CD8-positive, alpha-beta memory T cell (primary cell): ENCODE results near the gene MMP17. TPM values are rescaled to one million over a fixed set of nuclear protein-coding genes. Genes with fewer than 3 reads are reported as not detected.

Experiments used
- CTCF ChIA-PET: fragments of 350-600 bp; sonication (Branson Sonifier 250); formaldehyde crosslinking; loops from one replicate; lab custom pipeline; 2021; ENCODE audit warnings: antibody characterized with exemption; lab: Charles Lee
- POLR2A ChIA-PET: fragments of 350-600 bp; sonication (Branson Sonifier 250); formaldehyde crosslinking; loops from one replicate; lab custom pipeline; 2021; ENCODE audit warnings: antibody characterized with exemption; lab: Charles Lee
- DNase-seq, 5 donors: peaks; one replicate each; pipeline versions ENCODE4 v3.0.0 to v3.0.0-alpha.2; 2020 to 2022; ENCODE audit warnings: mixed read lengths in 1 of 5
- H3K27ac ChIP-seq: one replicate; pipeline ENCODE4 v1.7.0; 2013; ENCODE audit warnings: low read depth, mild to moderate bottlenecking, low read length, moderate library complexity
- H3K27me3 ChIP-seq: 2 replicates; pipeline ENCODE4 v1.7.0; 2013; ENCODE audit warnings: low read length, mild to moderate bottlenecking; ENCODE audit not compliant: insufficient read depth, poor library complexity, severe bottlenecking
- H3K36me3 ChIP-seq: 2 replicates; pipeline ENCODE4 v1.7.0; 2013; ENCODE audit warnings: mild to moderate bottlenecking, low read length, moderate library complexity; ENCODE audit not compliant: insufficient read depth
- H3K4me1 ChIP-seq: 2 replicates; pipeline ENCODE4 v1.7.0; 2013; ENCODE audit warnings: mild to moderate bottlenecking, low read length, moderate library complexity; ENCODE audit not compliant: insufficient read depth
- H3K4me3 ChIP-seq: 2 replicates; pipeline ENCODE4 v1.7.0; 2013; ENCODE audit warnings: mild to moderate bottlenecking, low read length
- H3K9me3 ChIP-seq: 2 replicates; pipeline ENCODE4 v1.7.0; 2013; ENCODE audit warnings: mild to moderate bottlenecking, low read length
- H3K27ac Mint-ChIP-seq, 8 donors: one replicate each; pipeline ENCODE4 v1.8.0; 2020 to 2021; ENCODE audit warnings: mixed read lengths in 8 of 8, mild to moderate bottlenecking in 6 of 8, inconsistent platforms in 3 of 8, moderate library complexity in 3 of 8
- H3K27me3 Mint-ChIP-seq, 2 donors: one replicate each; pipeline ENCODE4 v1.8.0; 2020 to 2021; ENCODE audit warnings: mixed read lengths in 2 of 2, mild to moderate bottlenecking in 1 of 2, moderate library complexity in 1 of 2
- H3K36me3 Mint-ChIP-seq, 3 donors: one replicate each; pipeline ENCODE4 v1.8.0; 2020 to 2021; ENCODE audit warnings: mixed read lengths in 3 of 3, inconsistent platforms in 1 of 3, mild to moderate bottlenecking in 1 of 3
- H3K4me1 Mint-ChIP-seq, 3 donors: one replicate each; pipeline ENCODE4 v1.8.0; 2020 to 2021; ENCODE audit warnings: mixed read lengths in 3 of 3, inconsistent platforms in 1 of 3, mild to moderate bottlenecking in 1 of 3
- H3K4me3 Mint-ChIP-seq, 7 donors: one replicate each; pipeline ENCODE4 v1.8.0; 2020 to 2021; ENCODE audit warnings: mixed read lengths in 7 of 7, mild to moderate bottlenecking in 6 of 7, moderate library complexity in 4 of 7, inconsistent platforms in 2 of 7
- H3K9me3 Mint-ChIP-seq, 5 donors: one replicate each; pipeline ENCODE4 v1.8.0; 2020 to 2022; ENCODE audit warnings: mixed read lengths in 5 of 5, mild to moderate bottlenecking in 3 of 5, moderate library complexity in 2 of 5, inconsistent platforms in 1 of 5
- polyA plus RNA-seq: library from polyadenylated mRNA; unstranded; fragments of 300-500 nt; fragmentation: Illumina TruSeq; gene quantifications from one replicate; pipeline ENCODE4 v1.2.3, GENCODE V29; 2021
- total RNA-seq, 2 experiments: library from RNA; stranded (reverse); gene quantifications; one replicate each; pipeline ENCODE4 v1.2.3, GENCODE V29; 2021

Gene MMP17
- total and polyA plus RNA-seq, 3 experiments from 2014 or later, result 0.29 TPM; not detected in 2

DNA sequence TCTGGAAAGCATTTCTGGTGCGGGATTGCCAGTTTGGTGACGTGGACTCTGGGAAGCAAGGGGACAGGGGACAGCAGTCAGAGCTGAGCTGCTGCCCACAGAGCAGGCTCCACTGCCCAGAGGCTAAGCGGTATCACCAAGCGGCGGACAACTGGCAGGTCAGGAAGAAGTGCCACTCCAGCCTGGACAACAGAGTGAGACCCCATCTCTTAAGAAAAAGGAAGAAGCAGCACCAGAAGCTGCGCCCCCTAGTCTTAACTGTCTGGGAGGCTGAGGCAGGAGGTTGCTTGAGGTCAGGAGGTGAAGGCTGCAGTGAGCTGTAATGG, 31.8 kb upstream of the MMP17 start:
- no peak overlapping the region for H3K27ac ChIP-seq
- no peaks in the 10 kb centered on the region for H3K27me3 Mint-ChIP-seq
- H3K36me3 Mint-ChIP-seq, result peaks cover 9 to 84% (median 18%) of the 10 kb centered on the region in 3 donors
- H3K4me1 Mint-ChIP-seq, result peaks cover 0 to 4% (median 0%) of the 10 kb centered on the region in 3 donors
- DNase-seq, result no peak
- H3K9me3 ChIP-seq, result no peaks in the 10 kb centered on the region
- ChIA-PET POLR2A (no interaction called here), CTCF (no interaction called here)
- peaks cover 16% of the 10 kb centered on the region for H3K36me3 ChIP-seq
- no peak overlapping the region for H3K4me3 ChIP-seq
- no peak overlapping the region for H3K4me3 Mint-ChIP-seq
- peak overlapping the region in 2 of 8 donors; percentile 50 to 66 for H3K27ac Mint-ChIP-seq
- H3K9me3 Mint-ChIP-seq, result no peaks in the 10 kb centered on the region
- H3K4me1 ChIP-seq, result no peaks in the 10 kb centered on the region
- no peaks in the 10 kb centered on the region for H3K27me3 ChIP-seq

DNA sequence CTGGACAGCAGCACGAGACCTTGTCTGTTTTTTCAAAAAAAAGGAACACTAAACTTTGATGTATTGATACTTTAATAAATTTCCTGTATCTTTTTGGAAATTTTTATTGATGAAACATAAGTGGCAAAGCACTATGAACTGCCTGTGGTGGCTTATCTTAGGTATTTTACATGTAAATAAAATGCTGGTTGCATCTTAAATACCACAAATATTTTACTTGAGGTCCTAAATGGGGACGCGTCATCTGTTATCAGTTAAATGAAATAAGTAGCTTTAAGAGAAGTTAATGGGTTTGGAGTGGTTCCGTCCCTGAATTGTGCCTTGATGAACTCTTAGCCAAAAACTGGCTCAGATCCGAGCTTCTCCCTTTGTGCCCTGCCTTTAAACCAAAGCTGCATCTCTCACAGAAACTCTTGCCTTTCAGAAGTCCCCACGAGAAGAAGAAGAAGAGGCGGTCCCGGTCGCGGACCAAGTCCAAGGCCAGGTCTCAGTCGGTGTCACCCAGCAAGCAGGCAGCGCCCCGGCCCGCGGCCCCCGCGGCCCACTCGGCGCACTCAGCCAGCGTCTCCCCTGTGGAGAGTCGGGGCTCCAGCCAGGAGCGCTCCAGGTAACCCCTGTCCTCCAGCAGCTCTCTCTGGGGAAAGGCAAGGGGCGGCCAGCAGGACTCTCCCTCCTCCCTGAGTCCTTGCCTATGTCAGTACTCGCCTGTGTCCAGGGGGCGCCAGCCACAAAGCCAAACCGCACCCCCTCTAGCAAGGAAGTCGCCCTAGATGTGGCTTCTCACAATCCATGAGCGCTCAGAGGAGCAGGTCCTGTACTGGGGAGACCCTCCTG, 31.2 kb upstream of the MMP17 start:
- no peak overlapping the region for H3K27ac ChIP-seq
- peaks cover 16% of the 10 kb centered on the region for H3K36me3 ChIP-seq
- POLR2A ChIA-PET, result no interaction called here
- no peaks in the 10 kb centered on the region for H3K27me3 ChIP-seq
- Mint-ChIP-seq H3K4me3 (no peak overlapping the region), H3K27me3 (no peaks in the 10 kb centered on the region), H3K27ac (peak overlapping the region in 1 of 8 donors; percentile 50), H3K4me1 (peaks cover 0 to 4% (median 0%) of the 10 kb centered on the region in 3 donors), H3K9me3 (no peaks in the 10 kb centered on the region), H3K36me3 (peaks cover 9 to 83% (median 20%) of the 10 kb centered on the region in 3 donors)
- no peak overlapping the region for H3K4me3 ChIP-seq
- H3K4me1 ChIP-seq, result no peaks in the 10 kb centered on the region
- CTCF ChIA-PET, result no interaction called here
- DNase-seq, result no peak
- H3K9me3 ChIP-seq, result no peaks in the 10 kb centered on the region

- Mint-ChIP-seq H3K36me3 (peaks cover 9 to 84% (median 22%) of the 10 kb centered on the region in 3 donors), H3K9me3 (no peaks in the 10 kb centered on the region), H3K4me3 (no peak overlapping the region), H3K27ac (no peak overlapping the region), H3K4me1 (peaks cover 0 to 4% (median 0%) of the 10 kb centered on the region in 3 donors), H3K27me3 (no peaks in the 10 kb centered on the region)
- Histone ChIP-seq H3K9me3 (no peaks in the 10 kb centered on the region), H3K4me3 (no peak overlapping the region), H3K36me3 (peaks cover 12% of the 10 kb centered on the region), H3K27ac (no peak overlapping the region), H3K4me1 (no peaks in the 10 kb centered on the region), H3K27me3 (no peaks in the 10 kb centered on the region)
- POLR2A ChIA-PET, result no interaction called here
- CTCF ChIA-PET, result no interaction called here
- no peak for DNase-seq
These were observed 30.6 kb upstream of the MMP17 start for GRCh38 chr12:131797588-131797934.

- no peak overlapping the region for H3K27ac Mint-ChIP-seq
- Histone ChIP-seq H3K9me3 (no peaks in the 10 kb centered on the region), H3K4me3 (no peak overlapping the region), H3K36me3 (peaks cover 9% of the 10 kb centered on the region), H3K27me3 (no peaks in the 10 kb centered on the region), H3K27ac (no peak overlapping the region), H3K4me1 (no peaks in the 10 kb centered on the region)
- DNase-seq, result no peak
- H3K4me3 Mint-ChIP-seq, result no peak overlapping the region
- H3K9me3 Mint-ChIP-seq, result no peaks in the 10 kb centered on the region
- H3K36me3 Mint-ChIP-seq, result peaks cover 4 to 80% (median 17%) of the 10 kb centered on the region in 3 donors
- no peaks in the 10 kb centered on the region for H3K4me1 Mint-ChIP-seq
- ChIA-PET CTCF (no interaction called here), POLR2A (no interaction called here)
- H3K27me3 Mint-ChIP-seq, result no peaks in the 10 kb centered on the region
These were observed 29.0 kb upstream of the MMP17 start for GRCh38 chr12:131799195-131799594.

DNA sequence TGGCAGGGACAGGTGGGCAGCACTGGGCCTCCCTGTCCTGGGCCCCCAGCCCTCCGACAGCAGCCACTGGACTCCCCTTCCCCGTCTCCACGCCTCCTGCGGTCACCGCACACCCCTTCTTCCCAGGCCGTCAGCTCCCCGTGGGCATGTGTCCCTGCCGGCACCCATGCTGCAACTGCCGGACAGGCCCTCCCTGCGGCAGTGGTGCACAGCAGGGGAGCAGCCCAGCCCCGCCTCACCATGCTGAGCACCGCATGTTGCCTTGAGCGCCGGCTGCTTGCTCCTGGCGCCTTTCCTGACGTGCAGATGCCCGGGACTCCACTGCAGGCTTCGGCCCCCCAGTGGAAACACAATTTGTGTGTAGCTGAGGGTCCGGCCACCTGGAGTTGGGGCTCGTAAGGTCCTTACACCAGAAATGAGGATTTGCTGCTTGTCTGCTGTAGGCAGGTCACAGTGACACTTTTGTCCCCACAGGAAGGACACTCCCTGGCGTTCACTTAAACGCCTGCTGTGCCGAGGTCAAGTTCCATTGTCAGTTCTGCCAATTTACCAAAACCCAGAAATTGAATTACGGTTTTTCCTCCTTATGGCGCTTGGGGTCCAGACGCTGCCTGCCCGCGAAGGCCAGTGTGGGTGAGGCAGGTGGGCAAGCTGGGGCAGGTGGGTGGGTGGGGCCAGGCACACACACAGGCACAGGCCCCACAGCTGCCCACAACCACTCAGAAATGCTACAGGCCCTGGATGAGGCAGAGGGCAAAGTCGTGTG, 28.2 kb upstream of the MMP17 start:
- peaks cover 9% of the 10 kb centered on the region for H3K36me3 ChIP-seq
- CTCF ChIA-PET, result no interaction called here
- POLR2A ChIA-PET, result no interaction called here

DNA sequence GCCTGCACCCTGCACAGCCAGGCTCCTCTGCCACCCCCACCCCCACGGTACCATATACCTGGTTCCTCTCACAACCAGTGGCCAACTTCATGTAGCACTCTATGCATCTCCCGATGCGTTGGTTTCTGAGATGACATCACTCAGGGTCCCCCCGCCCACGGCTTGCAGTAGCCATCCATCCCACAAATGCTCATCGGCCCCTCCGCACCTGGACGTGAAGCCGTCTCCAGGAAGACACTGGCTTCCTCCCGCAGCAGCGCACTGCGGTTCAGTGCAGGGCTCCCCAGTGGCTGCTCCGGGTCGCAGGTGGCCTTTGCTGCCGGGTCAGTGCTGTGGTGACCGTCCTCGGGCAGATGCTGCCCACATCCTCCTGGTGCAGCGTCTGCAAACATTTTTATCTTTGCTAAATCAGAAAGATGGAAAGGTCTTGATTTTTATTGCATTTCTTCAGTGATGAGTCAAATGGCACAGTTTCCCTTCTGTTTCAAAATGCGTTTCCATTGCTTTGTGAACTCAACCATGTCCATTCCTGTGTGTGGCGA, 27.5 kb upstream of the MMP17 start:
- Mint-ChIP-seq H3K36me3 (peaks cover 4 to 67% (median 17%) of the 10 kb centered on the region in 3 donors), H3K9me3 (peaks cover 0 to 4% (median 0%) of the 10 kb centered on the region in 5 donors), H3K27ac (peak overlapping the region in 1 of 8 donors; percentile 26), H3K4me1 (no peaks in the 10 kb centered on the region), H3K4me3 (no peak overlapping the region), H3K27me3 (no peaks in the 10 kb centered on the region)
- ChIA-PET CTCF (no interaction called here), POLR2A (no interaction called here)
- H3K27me3 ChIP-seq, result no peaks in the 10 kb centered on the region
- no peak for DNase-seq
- no peaks in the 10 kb centered on the region for H3K4me1 ChIP-seq
- no peak overlapping the region for H3K27ac ChIP-seq
- no peak overlapping the region for H3K4me3 ChIP-seq
- H3K9me3 ChIP-seq, result no peaks in the 10 kb centered on the region
- H3K36me3 ChIP-seq, result peaks cover 9% of the 10 kb centered on the region

More for the DNA sequence above, 28.2 kb upstream of the MMP17 start:
- H3K27me3 ChIP-seq, result no peaks in the 10 kb centered on the region
- no peak overlapping the region for H3K27ac ChIP-seq
- no peak overlapping the region for H3K4me3 Mint-ChIP-seq
- H3K9me3 ChIP-seq, result no peaks in the 10 kb centered on the region
- H3K36me3 Mint-ChIP-seq, result peaks cover 4 to 73% (median 17%) of the 10 kb centered on the region in 3 donors
- H3K4me3 ChIP-seq, result no peak overlapping the region
- H3K9me3 Mint-ChIP-seq, result no peaks in the 10 kb centered on the region
- peak overlapping the region in 1 of 8 donors; percentile 26 for H3K27ac Mint-ChIP-seq
- no peaks in the 10 kb centered on the region for H3K4me1 Mint-ChIP-seq
- no peak for DNase-seq
- no peaks in the 10 kb centered on the region for H3K4me1 ChIP-seq
- no peaks in the 10 kb centered on the region for H3K27me3 Mint-ChIP-seq

- H3K27me3 Mint-ChIP-seq, result no peaks in the 10 kb centered on the region
- H3K27me3 ChIP-seq, result no peaks in the 10 kb centered on the region
- H3K4me3 Mint-ChIP-seq, result no peak overlapping the region
- H3K4me1 ChIP-seq, result no peaks in the 10 kb centered on the region
- peaks cover 4 to 63% (median 16%) of the 10 kb centered on the region in 3 donors for H3K36me3 Mint-ChIP-seq
- ChIA-PET POLR2A (no interaction called here), CTCF (no interaction called here)
- H3K27ac Mint-ChIP-seq, result no peak overlapping the region
- H3K9me3 ChIP-seq, result no peaks in the 10 kb centered on the region
- H3K36me3 ChIP-seq, result peaks cover 9% of the 10 kb centered on the region
- H3K9me3 Mint-ChIP-seq, result peaks cover 0 to 4% (median 0%) of the 10 kb centered on the region in 5 donors
- no peak overlapping the region for H3K27ac ChIP-seq
- H3K4me3 ChIP-seq, result no peak overlapping the region
- no peaks in the 10 kb centered on the region for H3K4me1 Mint-ChIP-seq
- no peak for DNase-seq
These were observed 26.8 kb upstream of the MMP17 start for GRCh38 chr12:131801254-131801866.
